Smooth muscle cell (in vitro differentiated cells): Measurements from ENCODE around the gene CACNA1C. TPM values are rescaled to one million over a fixed set of nuclear protein-coding genes. Genes with fewer than 3 reads are reported as not detected.

Experiments
- DNase-seq: peaks from one replicate; lab custom pipeline; 2025; ENCODE audit not compliant: unreplicated experiment; lab: John Stamatoyannopoulos, UW
- H2AFZ ChIP-seq: fragments of 200-600 bp; sonication (generic); 2 replicates; pipeline ENCODE4 v1.6.0; 2016; ENCODE audit warnings: antibody characterized with exemption, low read depth, mild to moderate bottlenecking
- H3F3A ChIP-seq: fragments of 200-600 bp; sonication (generic); 2 replicates; pipeline ENCODE4 v1.6.0; 2017; ENCODE audit warnings: antibody characterized with exemption, low read depth
- H3K27ac ChIP-seq: fragments of 200-600 bp; sonication (generic); 2 replicates; pipeline ENCODE4 v1.5.1; 2016; ENCODE audit warnings: low read depth, mild to moderate bottlenecking
- H3K27me3 ChIP-seq: fragments of 200-600 bp; sonication (generic); 2 replicates; pipeline ENCODE4 v1.6.1; 2016; ENCODE audit warnings: low read depth, mild to moderate bottlenecking
- H3K36me3 ChIP-seq: fragments of 200-600 bp; sonication (generic); 2 replicates; pipeline ENCODE4 v1.5.1; 2016; ENCODE audit warnings: low read depth
- H3K4me1 ChIP-seq: fragments of 200-600 bp; sonication (generic); 2 replicates; pipeline ENCODE4 v1.5.1; 2016; ENCODE audit warnings: low read depth
- H3K4me2 ChIP-seq: fragments of 200-600 bp; sonication (generic); 2 replicates; pipeline ENCODE4 v1.6.0; 2016; ENCODE audit warnings: mild to moderate bottlenecking
- H3K4me3 ChIP-seq: fragments of 200-600 bp; sonication (generic); 2 replicates; pipeline ENCODE4 v1.5.1; 2016; ENCODE audit warnings: mild to moderate bottlenecking
- H3K79me2 ChIP-seq: fragments of 200-600 bp; sonication (generic); 2 replicates; pipeline ENCODE4 v1.6.0; 2016; ENCODE audit warnings: low read depth, mild to moderate bottlenecking
- H3K9ac ChIP-seq: fragments of 200-600 bp; sonication (generic); 2 replicates; pipeline ENCODE4 v1.6.0; 2016; ENCODE audit warnings: low read depth
- H3K9me3 ChIP-seq: fragments of 200-600 bp; sonication (generic); replicated peaks from 2 replicates; pipeline ENCODE4 v1.5.1; 2016; ENCODE audit warnings: low read depth
- H4K20me1 ChIP-seq: fragments of 200-600 bp; sonication (generic); 2 replicates; pipeline ENCODE4 v1.6.0; 2016; ENCODE audit warnings: low read depth
- WGBS: methylation state at CpG from one replicate; pipeline ENCODE4 v1.1.7; 2016; ENCODE audit warnings: low lambda C conversion rate; 5-methylcytosine and 5-hydroxymethylcytosine counted together
- polyA plus RNA-seq: library from polyadenylated mRNA; unstranded; fragments of >200 nt; fragmentation: Nextera tagmentation; extraction: Ambion mirVana; gene quantifications from 2 replicates; pipeline ENCODE4 v1.2.1, GENCODE V29; 2016
- total RNA-seq: library from RNA; depleted of rRNA; stranded (reverse); fragments of >200 nt; gene quantifications from 2 replicates; pipeline ENCODE4 v1.2.3, GENCODE V29; 2014
- TF ChIP-seq, protein P1 (sequence below): fragments of 200-600 bp; sonication (generic); IDR thresholded peaks from 2 replicates; pipeline ENCODE4 v1.5.1; 2017; ENCODE audit warnings: borderline replicate concordance, mild to moderate bottlenecking, antibody characterized with exemption; ENCODE audit not compliant: insufficient read depth, poor library complexity, severe bottlenecking

CACNA1C gene
- total and polyA plus RNA-seq, 2 experiments from 2014 or later: 1.6 to 4.5 TPM

DNA sequence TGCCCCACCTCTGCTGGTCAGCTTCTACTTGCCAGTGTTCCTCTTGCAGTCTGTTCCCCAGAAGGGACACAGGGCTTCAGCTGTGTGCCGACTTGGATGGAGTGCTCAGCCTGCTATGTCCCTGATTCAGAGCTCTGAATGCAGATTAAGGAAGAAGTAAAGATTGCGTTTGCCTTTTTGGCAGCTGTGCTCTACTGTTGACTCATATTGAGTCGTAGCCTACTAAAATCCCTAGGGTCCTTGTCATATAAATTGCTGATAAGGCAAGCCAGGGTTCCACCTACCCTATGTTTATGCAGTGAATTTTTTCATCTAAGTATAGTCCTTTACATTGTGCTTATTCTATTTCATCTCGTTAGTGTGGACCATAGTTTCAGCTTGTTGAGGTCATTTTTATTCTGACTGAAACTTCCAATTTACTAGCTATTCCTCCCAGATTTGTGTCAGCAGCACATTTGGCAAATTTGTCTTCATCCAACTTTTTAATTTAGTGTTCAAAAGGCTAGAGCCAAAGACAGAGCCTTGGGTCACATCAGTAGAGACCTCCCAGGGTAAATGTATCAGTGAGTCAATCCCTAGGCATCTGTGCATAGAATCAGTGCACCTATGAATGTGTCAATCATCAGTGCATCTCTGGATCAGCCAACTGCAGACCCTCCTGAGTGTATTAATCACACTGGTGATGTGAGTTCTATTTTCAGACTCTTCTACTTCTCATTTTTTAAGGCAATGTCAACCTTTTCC, 31.9 kb downstream of the CACNA1C start:
- H3K4me2 ChIP-seq: peak overlapping the region; percentile 45

DNA sequence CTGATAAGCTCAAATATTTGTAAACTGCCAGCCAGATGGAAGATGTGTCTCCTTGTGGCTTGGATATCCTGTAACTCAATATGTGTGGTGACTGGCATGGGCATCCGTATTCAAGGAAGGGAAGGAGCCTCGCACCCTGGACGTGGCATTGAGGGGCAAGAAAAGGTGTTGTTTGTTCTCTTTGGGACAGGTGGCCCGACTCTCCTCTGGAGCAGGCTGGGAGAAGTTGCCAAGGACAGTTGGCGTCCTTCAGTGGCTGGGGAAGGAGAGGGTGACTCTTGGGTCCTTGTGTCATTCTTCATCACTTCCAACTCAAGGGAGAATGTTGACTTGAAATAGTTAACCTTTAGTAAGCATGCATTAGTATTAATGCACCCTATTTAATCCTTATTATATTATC, 39.6 kb downstream of the CACNA1C start:
- Histone ChIP-seq H4K20me1 (no peaks in the 10 kb centered on the region), H3K4me2 (no peak overlapping the region), H3K9me3 (no peaks in the 10 kb centered on the region), H3K36me3 (no peaks in the 10 kb centered on the region), H3K4me3 (no peak overlapping the region), H3K27ac (no peak overlapping the region), H3F3A (no peaks in the 10 kb centered on the region), H3K27me3 (no peaks in the 10 kb centered on the region), H3K4me1 (no peaks in the 10 kb centered on the region), H3K9ac (no peak overlapping the region), H3K79me2 (no peaks in the 10 kb centered on the region), H2AFZ (no peak overlapping the region)
- WGBS: 97% methylated on average over 5 of the region's 5 CpGs
- TF ChIP-seq, protein P1, sequence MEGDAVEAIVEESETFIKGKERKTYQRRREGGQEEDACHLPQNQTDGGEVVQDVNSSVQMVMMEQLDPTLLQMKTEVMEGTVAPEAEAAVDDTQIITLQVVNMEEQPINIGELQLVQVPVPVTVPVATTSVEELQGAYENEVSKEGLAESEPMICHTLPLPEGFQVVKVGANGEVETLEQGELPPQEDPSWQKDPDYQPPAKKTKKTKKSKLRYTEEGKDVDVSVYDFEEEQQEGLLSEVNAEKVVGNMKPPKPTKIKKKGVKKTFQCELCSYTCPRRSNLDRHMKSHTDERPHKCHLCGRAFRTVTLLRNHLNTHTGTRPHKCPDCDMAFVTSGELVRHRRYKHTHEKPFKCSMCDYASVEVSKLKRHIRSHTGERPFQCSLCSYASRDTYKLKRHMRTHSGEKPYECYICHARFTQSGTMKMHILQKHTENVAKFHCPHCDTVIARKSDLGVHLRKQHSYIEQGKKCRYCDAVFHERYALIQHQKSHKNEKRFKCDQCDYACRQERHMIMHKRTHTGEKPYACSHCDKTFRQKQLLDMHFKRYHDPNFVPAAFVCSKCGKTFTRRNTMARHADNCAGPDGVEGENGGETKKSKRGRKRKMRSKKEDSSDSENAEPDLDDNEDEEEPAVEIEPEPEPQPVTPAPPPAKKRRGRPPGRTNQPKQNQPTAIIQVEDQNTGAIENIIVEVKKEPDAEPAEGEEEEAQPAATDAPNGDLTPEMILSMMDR: no peak
- DNase-seq: no peak

More for the DNA sequence above, 31.9 kb downstream of the CACNA1C start:
- no peaks in the 10 kb centered on the region for H3K27me3 ChIP-seq
- no peak for DNase-seq
- H3K4me3 ChIP-seq: no peak overlapping the region
- no peak overlapping the region for H3K9ac ChIP-seq
- no peaks in the 10 kb centered on the region for H3K9me3 ChIP-seq
- TF ChIP-seq, protein P1: no peak
- no peaks in the 10 kb centered on the region for H3K79me2 ChIP-seq
- H2AFZ ChIP-seq: no peak overlapping the region
- no peaks in the 10 kb centered on the region for H3K4me1 ChIP-seq
- peaks cover 6% of the 10 kb centered on the region for H3F3A ChIP-seq
- H3K36me3 ChIP-seq: no peaks in the 10 kb centered on the region
- H4K20me1 ChIP-seq: no peaks in the 10 kb centered on the region
- WGBS: 22% methylated on average over 4 of the region's 4 CpGs
- peak overlapping the region; percentile 22 for H3K27ac ChIP-seq

DNA sequence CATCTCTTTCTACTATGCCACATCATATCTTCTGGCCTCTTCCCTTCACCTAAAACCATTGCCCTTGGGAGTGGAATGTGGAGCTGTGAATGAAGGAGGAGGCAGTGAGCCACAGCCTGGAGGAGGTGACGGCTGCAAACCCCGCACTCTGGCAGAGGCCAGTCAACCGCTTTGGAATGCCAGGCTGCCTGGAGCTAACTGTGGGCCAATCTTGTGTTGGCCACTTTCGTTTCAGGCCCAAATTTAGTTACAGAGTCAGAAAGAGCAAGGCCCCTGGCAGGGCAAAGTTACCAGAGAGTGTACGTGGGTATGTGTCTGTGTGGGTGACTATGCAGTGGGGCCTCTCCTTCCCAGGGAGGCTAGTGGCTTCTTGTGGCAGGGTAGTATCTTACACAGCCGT, 40.1 kb downstream of the CACNA1C start:
- no peak overlapping the region for H3K9ac ChIP-seq
- H3K4me3 ChIP-seq: no peak overlapping the region
- H4K20me1 ChIP-seq: no peaks in the 10 kb centered on the region
- 52% methylated on average over 6 of the region's 6 CpGs for WGBS
- no peaks in the 10 kb centered on the region for H3K36me3 ChIP-seq
- no peaks in the 10 kb centered on the region for H3K27me3 ChIP-seq
- no peaks in the 10 kb centered on the region for H3K79me2 ChIP-seq
- peak overlapping the region; percentile 50 for H3K4me2 ChIP-seq
- peak overlapping the region; percentile 31 for H3K27ac ChIP-seq
- DNase-seq: no peak
- H3K9me3 ChIP-seq: no peaks in the 10 kb centered on the region
- TF ChIP-seq, protein P1: no peak
- no peaks in the 10 kb centered on the region for H3F3A ChIP-seq
- H2AFZ ChIP-seq: no peak overlapping the region
- no peaks in the 10 kb centered on the region for H3K4me1 ChIP-seq

GRCh38 chr12:2094597-2094996, 41.8 kb downstream of the CACNA1C start:
- Histone ChIP-seq H2AFZ (no peak overlapping the region), H4K20me1 (no peaks in the 10 kb centered on the region), H3K27ac (no peak overlapping the region), H3K9ac (no peak overlapping the region), H3F3A (no peaks in the 10 kb centered on the region), H3K4me1 (no peaks in the 10 kb centered on the region), H3K27me3 (no peaks in the 10 kb centered on the region), H3K36me3 (no peaks in the 10 kb centered on the region), H3K4me2 (peak overlapping the region; percentile 22), H3K9me3 (no peaks in the 10 kb centered on the region), H3K79me2 (no peaks in the 10 kb centered on the region), H3K4me3 (no peak overlapping the region)
- no peak for DNase-seq
- WGBS: 23% methylated on average over 2 of the region's 2 CpGs
- TF ChIP-seq, protein P1: no peak
